Neural cell (in vitro differentiated cells): Measurements from ENCODE around the gene RTN4RL1. TPM values are rescaled to one million over a fixed set of nuclear protein-coding genes. Genes with fewer than 3 reads are reported as not detected.
A peak's percentile ranks its signal among the peaks of the same experiment; 100 is the strongest.

Experiments used
- H2AFZ ChIP-seq: fragments of 200-600, 300-800 bp; sonication (generic), shearing (Covaris generic); 2 replicates; pipeline ENCODE4 v1.6.0; 2014; ENCODE audit warnings: low read depth, mild to moderate bottlenecking, antibody characterized with exemption, low read length, moderate library complexity
- H3F3A ChIP-seq: fragments of 200-600 bp; shearing (Covaris generic); 2 replicates; pipeline ENCODE4 v1.6.1; 2016; ENCODE audit warnings: mild to moderate bottlenecking, moderate library complexity, mixed read lengths, antibody characterized with exemption, low read length; ENCODE audit not compliant: insufficient read depth, poor library complexity, severe bottlenecking
- H3K27ac ChIP-seq: fragments of 200-600, 300-800 bp; sonication (generic), shearing (Covaris generic); 2 replicates; pipeline ENCODE4 v1.5.1; 2014; ENCODE audit warnings: mild to moderate bottlenecking, low read length, moderate library complexity
- H3K27me3 ChIP-seq: fragments of 300-800, 200-600 bp; sonication (generic), shearing (Covaris generic); 2 replicates; pipeline ENCODE4 v1.6.0; 2014; ENCODE audit warnings: mild to moderate bottlenecking, low read depth, low read length, moderate library complexity; ENCODE audit not compliant: insufficient read depth
- H3K36me3 ChIP-seq: fragments of 300-800, 200-600 bp; sonication (generic), shearing (Covaris generic); 2 replicates; pipeline ENCODE4 v1.5.1; 2014; ENCODE audit warnings: mild to moderate bottlenecking, antibody characterized with exemption, low read length, moderate library complexity; ENCODE audit not compliant: insufficient read depth
- H3K4me2 ChIP-seq: fragments of 300-800, 200-600 bp; sonication (generic), shearing (Covaris generic); 2 replicates; pipeline ENCODE4 v1.6.0; 2014; ENCODE audit warnings: mild to moderate bottlenecking, low read length
- H3K4me3 ChIP-seq: fragments of 300-800, 200-600 bp; sonication (generic), shearing (Covaris generic); 2 replicates; pipeline ENCODE4 v1.5.1; 2014; ENCODE audit warnings: mild to moderate bottlenecking, low read length, moderate library complexity
- H3K79me2 ChIP-seq: fragments of 200-600 bp; shearing (Covaris generic); replicated peaks from 2 replicates; pipeline ENCODE4 v1.6.0; 2014; ENCODE audit warnings: mild to moderate bottlenecking, low read length, moderate library complexity; ENCODE audit not compliant: insufficient read depth
- H3K9ac ChIP-seq: fragments of 300-800, 200-600 bp; sonication (generic), shearing (Covaris generic); 2 replicates; pipeline ENCODE4 v1.6.1; 2016; ENCODE audit warnings: mild to moderate bottlenecking, low read length, mixed read lengths
- H3K9me2 ChIP-seq: fragments of 200-600 bp; shearing (Covaris generic); 2 replicates; pipeline ENCODE4 v1.6.1; 2016; ENCODE audit warnings: mild to moderate bottlenecking, low read length, mixed read lengths; ENCODE audit not compliant: insufficient read depth
- H3K9me3 ChIP-seq: fragments of 200-600, 300-800 bp; sonication (generic), shearing (Covaris generic); 2 replicates; pipeline ENCODE4 v1.6.1; 2016; ENCODE audit warnings: mild to moderate bottlenecking, mixed run types, low read length, moderate library complexity, mixed read lengths
- H4K20me1 ChIP-seq: fragments of 200-600 bp; shearing (Covaris generic); 2 replicates; pipeline ENCODE4 v1.6.1; 2016; ENCODE audit warnings: mild to moderate bottlenecking, mixed run types; ENCODE audit not compliant: insufficient read depth
- CTCF ChIP-seq: fragments of 450-650 bp; IDR thresholded peaks from 2 replicates; pipeline ENCODE4 v1.5.1; 2014; ENCODE audit warnings: antibody characterized with exemption, mild to moderate bottlenecking, moderate library complexity; ENCODE audit not compliant: poor library complexity, severe bottlenecking
- EP300 ChIP-seq: fragments of 450-650 bp; conservative IDR thresholded peaks from 2 replicates; pipeline ENCODE4 v1.6.1; 2014; ENCODE audit warnings: antibody characterized with exemption, mild to moderate bottlenecking, moderate library complexity; ENCODE audit not compliant: poor library complexity, severe bottlenecking
- EZH2 ChIP-seq: fragments of 200-600, 300-800 bp; shearing (Covaris generic), sonication (generic); IDR thresholded peaks from 2 replicates; pipeline ENCODE4 v1.6.1; 2014; ENCODE audit warnings: antibody characterized with exemption, low read length, borderline replicate concordance, mild to moderate bottlenecking; ENCODE audit not compliant: insufficient read depth, poor library complexity, severe bottlenecking
- MXI1 ChIP-seq: fragments of 450-650 bp; conservative IDR thresholded peaks from 2 replicates; pipeline ENCODE4 v1.6.1; 2014; ENCODE audit warnings: antibody characterized with exemption, mild to moderate bottlenecking; ENCODE audit not compliant: poor library complexity, severe bottlenecking
- POLR2AphosphoS5 ChIP-seq: IDR thresholded peaks from 2 replicates; pipeline ENCODE4 v1.6.1; 2012
- RAD21 ChIP-seq: fragments of 450-650 bp; conservative IDR thresholded peaks from 2 replicates; pipeline ENCODE4 v1.6.1; 2014; ENCODE audit warnings: antibody characterized with exemption, mild to moderate bottlenecking, moderate library complexity
- REST ChIP-seq: IDR thresholded peaks from 2 replicates; pipeline ENCODE4 v1.6.1; 2012; ENCODE audit warnings: borderline replicate concordance
- SMC3 ChIP-seq: fragments of 450-650 bp; conservative IDR thresholded peaks from 2 replicates; pipeline ENCODE4 v1.6.1; 2014; ENCODE audit warnings: antibody characterized with exemption, mild to moderate bottlenecking, moderate library complexity; ENCODE audit not compliant: poor library complexity
- TAF1 ChIP-seq: IDR thresholded peaks from 2 replicates; pipeline ENCODE4 v1.6.1; 2012; ENCODE audit warnings: low read depth
- polyA plus RNA-seq: library from polyadenylated mRNA; depleted of rRNA; stranded (reverse); fragments of >200 nt; gene quantifications from 2 replicates; pipeline ENCODE4 v1.2.3, GENCODE V29; 2014

RTN4RL1 gene
- polyA plus RNA-seq, 1 donor from 2014 or later: 8.1 TPM

GRCh38 chr17:1919201-1919600, 105.9 kb downstream of the RTN4RL1 start:
- TF ChIP-seq EP300: no peak
- H2AFZ ChIP-seq: no peak overlapping the region

GRCh38 chr17:1918346-1919162, 106.6 kb downstream of the RTN4RL1 start:
- peak overlapping the region; percentile 4 for H3K9ac ChIP-seq
- no peak overlapping the region for H2AFZ ChIP-seq
- H3K9me3 ChIP-seq: no peaks in the 10 kb centered on the region
- H3K9me2 ChIP-seq: no peaks in the 10 kb centered on the region
- no peaks in the 10 kb centered on the region for H4K20me1 ChIP-seq
- no peak overlapping the region for H3K4me2 ChIP-seq
- no peak overlapping the region for H3K4me3 ChIP-seq
- no peaks in the 10 kb centered on the region for H3K79me2 ChIP-seq
- H3K27me3 ChIP-seq: no peaks in the 10 kb centered on the region
- H3F3A ChIP-seq: no peaks in the 10 kb centered on the region
- no peak overlapping the region for H3K27ac ChIP-seq
- no peaks in the 10 kb centered on the region for H3K36me3 ChIP-seq
- no peak for TF ChIP-seq TAF1
- TF ChIP-seq SMC3: no peak
- peak; percentile 53 for TF ChIP-seq POLR2AphosphoS5
- TF ChIP-seq EP300: peak; percentile 86

More at GRCh38 chr17:1919201-1919600, 105.9 kb downstream of the RTN4RL1 start:
- Histone ChIP-seq H3K9me3 (no peaks in the 10 kb centered on the region), H4K20me1 (no peaks in the 10 kb centered on the region), H3K36me3 (no peaks in the 10 kb centered on the region), H3K27ac (no peak overlapping the region), H3K9me2 (no peaks in the 10 kb centered on the region), H3K4me3 (no peak overlapping the region), H3K79me2 (no peaks in the 10 kb centered on the region), H3K4me2 (no peak overlapping the region), H3F3A (no peaks in the 10 kb centered on the region), H3K9ac (peak overlapping the region; percentile 4), H3K27me3 (no peaks in the 10 kb centered on the region)

GRCh38 chr17:1916963-1917715, 108.0 kb downstream of the RTN4RL1 start:
- H3K9me2 ChIP-seq: no peaks in the 10 kb centered on the region
- H3F3A ChIP-seq: no peaks in the 10 kb centered on the region
- no peak overlapping the region for H3K4me2 ChIP-seq
- H3K4me3 ChIP-seq: no peak overlapping the region
- no peak for TF ChIP-seq RAD21
- no peak for TF ChIP-seq EZH2
- TF ChIP-seq TAF1: no peak
- TF ChIP-seq POLR2AphosphoS5: no peak
- no peak for TF ChIP-seq MXI1
- TF ChIP-seq CTCF: no peak
- TF ChIP-seq REST: no peak
- H3K9ac ChIP-seq: no peak overlapping the region
- no peaks in the 10 kb centered on the region for H3K27me3 ChIP-seq
- no peaks in the 10 kb centered on the region for H4K20me1 ChIP-seq
- no peaks in the 10 kb centered on the region for H3K79me2 ChIP-seq
- H3K27ac ChIP-seq: no peak overlapping the region
- no peak overlapping the region for H2AFZ ChIP-seq
- no peaks in the 10 kb centered on the region for H3K36me3 ChIP-seq
- H3K9me3 ChIP-seq: no peaks in the 10 kb centered on the region
